Measurements from ENCODE around the gene SLC22A23.

Gene SLC22A23

GRCh38 chr6:3290149-3290930, 166.5 kb downstream of the SLC22A23 start:
- DNase-seq (ENCODE audit: insufficient read length, low spot score) (no peak), FAIRE-seq (no peak)
- TF ChIP-seq POLR2A (IDR thresholded peaks at IDR 0.05; ENCODE audit: low read depth, low read length), result no peak

- no peak for FAIRE-seq
- TF ChIP-seq POLR2A (IDR thresholded peaks at IDR 0.05; ENCODE audit: low read depth, low read length), result no peak
- no peak for DNase-seq (ENCODE audit: insufficient read length, low spot score)
Measured at GRCh38 chr6:3289664-3290055, 167.2 kb downstream of the SLC22A23 start.

GRCh38 chr6:3288711-3289663, 167.9 kb downstream of the SLC22A23 start:
- FAIRE-seq, result no peak
- no peak for DNase-seq (ENCODE audit: insufficient read length, low spot score)
- TF ChIP-seq POLR2A (IDR thresholded peaks at IDR 0.05; ENCODE audit: low read depth, low read length), result no peak

GRCh38 chr6:3287976-3288707, 168.7 kb downstream of the SLC22A23 start:
- no peak for TF ChIP-seq POLR2A (IDR thresholded peaks at IDR 0.05; ENCODE audit: low read depth, low read length)
- DNase-seq (ENCODE audit: insufficient read length, low spot score), result no peak
- FAIRE-seq, result no peak

- no peak for DNase-seq (ENCODE audit: insufficient read length, low spot score)
- no peak for FAIRE-seq
Measured at GRCh38 chr6:3287308-3287707, 169.5 kb downstream of the SLC22A23 start.

GRCh38 chr6:3286641-3287171, 170.1 kb downstream of the SLC22A23 start:
- TF ChIP-seq POLR2A (IDR thresholded peaks at IDR 0.05; ENCODE audit: low read depth, low read length), result no peak
- DNase-seq (ENCODE audit: insufficient read length, low spot score) (no peak), FAIRE-seq (no peak)

More at GRCh38 chr6:3287308-3287707, 169.5 kb downstream of the SLC22A23 start:
- TF ChIP-seq POLR2A (IDR thresholded peaks at IDR 0.05; ENCODE audit: low read depth, low read length), result no peak

GRCh38 chr6:3285732-3286131, 171.1 kb downstream of the SLC22A23 start:
- TF ChIP-seq POLR2A (IDR thresholded peaks at IDR 0.05; ENCODE audit: low read depth, low read length), result no peak
- DNase-seq (ENCODE audit: insufficient read length, low spot score), result no peak
- no peak for FAIRE-seq

- FAIRE-seq, result no peak
- DNase-seq (ENCODE audit: insufficient read length, low spot score), result no peak
- TF ChIP-seq POLR2A (IDR thresholded peaks at IDR 0.05; ENCODE audit: low read depth, low read length), result no peak
Measured at GRCh38 chr6:3285049-3285639, 171.7 kb downstream of the SLC22A23 start.

GRCh38 chr6:3284436-3284876, 172.4 kb downstream of the SLC22A23 start:
- DNase-seq (ENCODE audit: insufficient read length, low spot score) (no peak), FAIRE-seq (no peak)
- TF ChIP-seq POLR2A (IDR thresholded peaks at IDR 0.05; ENCODE audit: low read depth, low read length), result no peak

- DNase-seq (ENCODE audit: insufficient read length, low spot score) (no peak), FAIRE-seq (no peak)
- TF ChIP-seq POLR2A (IDR thresholded peaks at IDR 0.05; ENCODE audit: low read depth, low read length), result no peak
Measured at GRCh38 chr6:3283641-3284435, 173.0 kb downstream of the SLC22A23 start.

- no peak for DNase-seq (ENCODE audit: insufficient read length, low spot score)
- no peak for FAIRE-seq
- TF ChIP-seq POLR2A (IDR thresholded peaks at IDR 0.05; ENCODE audit: low read depth, low read length), result no peak
Measured at GRCh38 chr6:3283241-3283640, 173.6 kb downstream of the SLC22A23 start.

GRCh38 chr6:3282476-3283236, 174.2 kb downstream of the SLC22A23 start:
- no peak for DNase-seq (ENCODE audit: insufficient read length, low spot score)
- no peak for TF ChIP-seq POLR2A (IDR thresholded peaks at IDR 0.05; ENCODE audit: low read depth, low read length)
- no peak for FAIRE-seq
